ENCODE measurements around the gene LINGO1.

- TF ChIP-seq CTCF (IDR thresholded peaks at IDR 0.05), result no peak
- no peak for TF ChIP-seq EP300 (IDR thresholded peaks at IDR 0.05)
- TF ChIP-seq POLR2A (IDR thresholded peaks at IDR 0.05; ENCODE audit: low read depth), result no peak
Measured at GRCh38 chr15:77611767-77612166, 20.9 kb downstream of the LINGO1 start.

All from esophagus muscularis mucosa (tissue), 4 donors.